Measurements from ENCODE around the gene TEAD3.

DNA sequence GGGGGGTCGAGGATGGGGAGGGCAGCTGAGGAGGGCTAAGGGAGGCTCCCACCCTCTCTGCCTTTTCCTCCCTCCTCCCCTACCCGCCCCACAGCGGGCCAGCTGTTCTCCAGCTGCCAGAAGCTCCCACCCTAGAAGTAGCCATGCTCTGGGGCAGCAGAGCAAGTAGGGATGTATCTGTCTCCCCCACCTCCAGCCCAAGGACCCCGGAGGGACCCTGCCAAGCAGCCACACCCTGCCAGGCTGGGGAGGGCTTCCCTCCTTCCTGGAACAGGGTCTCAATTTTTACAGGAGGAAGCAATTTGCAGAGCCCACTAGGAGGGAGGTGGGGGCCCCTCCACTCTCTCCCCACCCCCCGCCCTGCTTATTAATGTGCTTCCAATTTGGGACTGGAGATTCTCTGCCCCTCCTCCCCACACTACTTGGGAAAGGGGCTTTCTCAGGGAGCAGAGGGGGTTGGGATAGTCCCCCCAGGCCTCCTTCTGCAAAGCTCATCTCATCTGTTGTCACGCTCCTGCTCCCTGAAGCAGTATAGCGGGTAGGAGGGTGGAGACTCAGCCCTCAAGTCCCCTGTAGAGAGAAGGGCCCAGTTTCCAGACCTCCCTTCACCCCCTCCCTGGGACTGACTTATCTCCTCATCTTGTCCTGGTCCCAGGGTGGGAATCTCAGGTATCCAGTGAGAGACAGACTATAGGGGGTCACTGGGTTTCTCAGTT, 4.5 kb downstream of the TEAD3 start:
- TF ChIP-seq EP300 (IDR thresholded peaks at IDR 0.05): no peak
- TF ChIP-seq, protein P1, sequence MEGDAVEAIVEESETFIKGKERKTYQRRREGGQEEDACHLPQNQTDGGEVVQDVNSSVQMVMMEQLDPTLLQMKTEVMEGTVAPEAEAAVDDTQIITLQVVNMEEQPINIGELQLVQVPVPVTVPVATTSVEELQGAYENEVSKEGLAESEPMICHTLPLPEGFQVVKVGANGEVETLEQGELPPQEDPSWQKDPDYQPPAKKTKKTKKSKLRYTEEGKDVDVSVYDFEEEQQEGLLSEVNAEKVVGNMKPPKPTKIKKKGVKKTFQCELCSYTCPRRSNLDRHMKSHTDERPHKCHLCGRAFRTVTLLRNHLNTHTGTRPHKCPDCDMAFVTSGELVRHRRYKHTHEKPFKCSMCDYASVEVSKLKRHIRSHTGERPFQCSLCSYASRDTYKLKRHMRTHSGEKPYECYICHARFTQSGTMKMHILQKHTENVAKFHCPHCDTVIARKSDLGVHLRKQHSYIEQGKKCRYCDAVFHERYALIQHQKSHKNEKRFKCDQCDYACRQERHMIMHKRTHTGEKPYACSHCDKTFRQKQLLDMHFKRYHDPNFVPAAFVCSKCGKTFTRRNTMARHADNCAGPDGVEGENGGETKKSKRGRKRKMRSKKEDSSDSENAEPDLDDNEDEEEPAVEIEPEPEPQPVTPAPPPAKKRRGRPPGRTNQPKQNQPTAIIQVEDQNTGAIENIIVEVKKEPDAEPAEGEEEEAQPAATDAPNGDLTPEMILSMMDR (IDR thresholded peaks at IDR 0.05): no peak
